H9 (cell line): ENCODE data around the gene DUOXA2. TPM values are rescaled to one million over a fixed set of nuclear protein-coding genes. Genes with fewer than 3 reads are reported as not detected.
A peak's percentile ranks its signal among the peaks of the same experiment; 100 is the strongest.

Source experiments
- DNase-seq: peaks from one replicate; pipeline ENCODE4 v3.0.0-alpha.2; 2017
- H2AFZ ChIP-seq: one replicate; pipeline ENCODE4 v1.6.1; 2013; ENCODE audit warnings: mild to moderate bottlenecking, low read length, control low read depth, moderate library complexity
- H2AK5ac ChIP-seq: 2 replicates; pipeline ENCODE4 v1.6.1; 2013; ENCODE audit warnings: low read length, control low read depth, mixed read lengths; ENCODE audit not compliant: insufficient read length
- H2BK120ac ChIP-seq: one replicate; pipeline ENCODE4 v1.6.1; 2013; ENCODE audit warnings: low read depth, mild to moderate bottlenecking, low read length, control low read depth, inconsistent platforms; ENCODE audit not compliant: poor library complexity, severe bottlenecking
- H2BK12ac ChIP-seq: 2 replicates; pipeline ENCODE4 v1.6.1; 2013; ENCODE audit warnings: low read length, control low read depth, mixed read lengths, low read depth; ENCODE audit not compliant: insufficient read length
- H2BK15ac ChIP-seq: 2 replicates; pipeline ENCODE4 v1.6.1; 2013; ENCODE audit warnings: low read depth, low read length, control low read depth
- H2BK20ac ChIP-seq: one replicate; pipeline ENCODE4 v1.6.1; 2013; ENCODE audit warnings: low read depth, mild to moderate bottlenecking, low read length, control low read depth, inconsistent platforms; ENCODE audit not compliant: poor library complexity, severe bottlenecking
- H2BK5ac ChIP-seq: 2 replicates; pipeline ENCODE4 v1.6.1; 2013; ENCODE audit warnings: low read length, control low read depth, mixed read lengths; ENCODE audit not compliant: insufficient read length
- H3K14ac ChIP-seq: 2 replicates; pipeline ENCODE4 v1.6.1; 2013; ENCODE audit warnings: low read length, control low read depth; ENCODE audit not compliant: insufficient read depth
- H3K18ac ChIP-seq: 2 replicates; pipeline ENCODE4 v1.6.1; 2013; ENCODE audit warnings: low read depth, mild to moderate bottlenecking, mixed read lengths, low read length, control low read depth; ENCODE audit not compliant: insufficient read length
- H3K23ac ChIP-seq: 2 replicates; pipeline ENCODE4 v1.6.1; 2013; ENCODE audit warnings: low read length, control low read depth, mixed read lengths, low read depth; ENCODE audit not compliant: insufficient read length
- H3K23me2 ChIP-seq: 2 replicates; pipeline ENCODE4 v1.6.1; 2013; ENCODE audit warnings: low read depth, mild to moderate bottlenecking, mixed read lengths, low read length, control low read depth; ENCODE audit not compliant: insufficient read length, poor library complexity, severe bottlenecking
- H3K27ac ChIP-seq: 2 replicates; pipeline ENCODE4 v1.5.1; 2013; ENCODE audit warnings: low read length, control low read depth, mixed read lengths, low read depth; ENCODE audit not compliant: insufficient read length
- H3K27me3 ChIP-seq: 2 replicates; pipeline ENCODE4 v1.6.1; 2013; ENCODE audit warnings: low read length, control low read depth, inconsistent platforms; ENCODE audit not compliant: insufficient read depth
- H3K4ac ChIP-seq: 2 replicates; pipeline ENCODE4 v1.6.1; 2013; ENCODE audit warnings: low read depth, mild to moderate bottlenecking, control low read depth, inconsistent platforms, low read length, moderate library complexity
- H3K4me1 ChIP-seq: 2 replicates; pipeline ENCODE4 v1.6.1; 2013; ENCODE audit warnings: low read length, control low read depth, inconsistent platforms; ENCODE audit not compliant: insufficient read depth
- H3K4me2 ChIP-seq: 2 replicates; pipeline ENCODE4 v1.6.1; 2013; ENCODE audit warnings: low read length, control low read depth, mixed read lengths; ENCODE audit not compliant: insufficient read length, insufficient read depth
- H3K56ac ChIP-seq: 2 replicates; pipeline ENCODE4 v1.6.1; 2013; ENCODE audit warnings: low read depth, mild to moderate bottlenecking, mixed read lengths, low read length, control low read depth; ENCODE audit not compliant: insufficient read length
- H3K79me1 ChIP-seq: 2 replicates; pipeline ENCODE4 v1.6.1; 2013; ENCODE audit warnings: low read depth, mild to moderate bottlenecking, moderate library complexity, low read length, control low read depth, inconsistent platforms; ENCODE audit not compliant: insufficient read depth, poor library complexity, severe bottlenecking
- H3K79me2 ChIP-seq: 2 replicates; pipeline ENCODE4 v1.6.1; 2013; ENCODE audit warnings: low read length, control low read depth, inconsistent platforms; ENCODE audit not compliant: insufficient read depth
- H3K9ac ChIP-seq: 2 replicates; pipeline ENCODE4 v1.6.1; 2013; ENCODE audit warnings: low read length, control low read depth, mixed read lengths; ENCODE audit not compliant: insufficient read length; ENCODE audit errors: extremely low read depth
- H3K9me3 ChIP-seq: one replicate; pipeline ENCODE4 v1.6.1; 2013; ENCODE audit warnings: low read depth, low read length, inconsistent platforms; ENCODE audit not compliant: control insufficient read depth
- H3T11ph ChIP-seq: one replicate; pipeline ENCODE4 v1.6.1; 2013; ENCODE audit warnings: mild to moderate bottlenecking, low read length, control low read depth, inconsistent platforms
- H4K20me1 ChIP-seq: one replicate; pipeline ENCODE4 v1.6.1; 2013; ENCODE audit not compliant: control insufficient read depth, insufficient read length, insufficient read depth
- H4K5ac ChIP-seq: 2 replicates; pipeline ENCODE4 v1.6.1; 2013; ENCODE audit warnings: low read depth, mild to moderate bottlenecking, mixed read lengths, low read length, control low read depth; ENCODE audit not compliant: insufficient read length
- H4K8ac ChIP-seq: replicated peaks from 2 replicates; pipeline ENCODE4 v1.6.1; 2013; ENCODE audit warnings: low read length, control low read depth, mixed read lengths, low read depth; ENCODE audit not compliant: insufficient read length
- H4K91ac ChIP-seq: 2 replicates; pipeline ENCODE4 v1.6.1; 2013; ENCODE audit warnings: low read depth, mild to moderate bottlenecking, moderate library complexity, mixed read lengths, low read length, control low read depth; ENCODE audit not compliant: insufficient read length
- H3K27ac Mint-ChIP-seq, 3 experiments: 2 replicates in 2 of 3; 3 replicates in 1 of 3; pipeline ENCODE4 v1.8.0; 2020 to 2021; ENCODE audit warnings: mixed read lengths in 3 of 3, mild to moderate bottlenecking in 1 of 3, moderate library complexity in 1 of 3
- H3K27me3 Mint-ChIP-seq: 2 replicates; pipeline ENCODE4 v1.8.0; 2021; ENCODE audit warnings: low read depth, mild to moderate bottlenecking, moderate library complexity, mixed read lengths
- H3K36me3 Mint-ChIP-seq, 3 experiments: 2 replicates in 2 of 3; 3 replicates in 1 of 3; pipeline ENCODE4 v1.8.0; 2020 to 2021; ENCODE audit warnings: low read depth in 3 of 3, mixed read lengths in 3 of 3; ENCODE audit not compliant: insufficient read depth in 1 of 3
- H3K4me1 Mint-ChIP-seq, 2 experiments: 2 replicates each; pipeline ENCODE4 v1.8.0; 2020; ENCODE audit warnings: mixed read lengths in 2 of 2
- H3K4me3 Mint-ChIP-seq, 2 experiments: 2 replicates in 1 of 2; 3 replicates in 1 of 2; pipeline ENCODE4 v1.8.0; 2020 to 2021; ENCODE audit warnings: mild to moderate bottlenecking in 2 of 2, mixed read lengths in 2 of 2, moderate library complexity in 1 of 2
- H3K9me3 Mint-ChIP-seq, 2 experiments: 2 replicates in 1 of 2; 3 replicates in 1 of 2; pipeline ENCODE4 v1.8.0; 2020; ENCODE audit warnings: mild to moderate bottlenecking in 2 of 2, mixed read lengths in 2 of 2, moderate library complexity in 1 of 2
- WGBS: extraction: QIAGEN DNeasy Blood & Tissue Kit; methylation state at CpG from one replicate; pipeline ENCODE4 v1.1.7; 2013; ENCODE audit warnings: missing lambda C conversion rate, low lambda C conversion rate, mixed read lengths; ENCODE audit not compliant: insufficient read length; ENCODE audit errors: extremely low coverage; 5-methylcytosine and 5-hydroxymethylcytosine counted together
- total RNA-seq: library from RNA; stranded (reverse); gene quantifications from 2 replicates; pipeline ENCODE4 v1.2.1, GENCODE V29; 2021
- TF ChIP-seq, protein P1 (sequence below): fragments of 200-600 bp; sonication (generic); conservative IDR thresholded peaks from 3 replicates; pipeline ENCODE4 v1.8.0; 2021; ENCODE audit warnings: antibody characterized with exemption, mild to moderate bottlenecking

Gene DUOXA2
- total RNA-seq, 1 experiment from 2014 or later = not detected

- Histone ChIP-seq H3K14ac (no peak overlapping the region), H2BK15ac (no peak overlapping the region), H3K23ac (no peak overlapping the region), H4K91ac (no peak overlapping the region), H3K27ac (no peak overlapping the region), H3K9me3 (no peaks in the 10 kb centered on the region), H3K4me1 (no peaks in the 10 kb centered on the region), H3K4me2 (no peak overlapping the region), H3K18ac (no peak overlapping the region), H4K20me1 (no peaks in the 10 kb centered on the region), H2BK20ac (no peak overlapping the region), H3K4ac (no peak overlapping the region), H2BK120ac (no peak overlapping the region), H4K8ac (no peak overlapping the region), H2BK12ac (no peak overlapping the region), H2AFZ (no peak overlapping the region), H3K79me2 (no peaks in the 10 kb centered on the region), H3K56ac (no peak overlapping the region), H2AK5ac (no peak overlapping the region), H3K27me3 (no peaks in the 10 kb centered on the region), H2BK5ac (no peak overlapping the region), H3K79me1 (no peaks in the 10 kb centered on the region), H3K23me2 (no peaks in the 10 kb centered on the region), H3T11ph (no peak overlapping the region), H4K5ac (no peak overlapping the region), H3K9ac (no peak overlapping the region)
- TF ChIP-seq, protein P1, sequence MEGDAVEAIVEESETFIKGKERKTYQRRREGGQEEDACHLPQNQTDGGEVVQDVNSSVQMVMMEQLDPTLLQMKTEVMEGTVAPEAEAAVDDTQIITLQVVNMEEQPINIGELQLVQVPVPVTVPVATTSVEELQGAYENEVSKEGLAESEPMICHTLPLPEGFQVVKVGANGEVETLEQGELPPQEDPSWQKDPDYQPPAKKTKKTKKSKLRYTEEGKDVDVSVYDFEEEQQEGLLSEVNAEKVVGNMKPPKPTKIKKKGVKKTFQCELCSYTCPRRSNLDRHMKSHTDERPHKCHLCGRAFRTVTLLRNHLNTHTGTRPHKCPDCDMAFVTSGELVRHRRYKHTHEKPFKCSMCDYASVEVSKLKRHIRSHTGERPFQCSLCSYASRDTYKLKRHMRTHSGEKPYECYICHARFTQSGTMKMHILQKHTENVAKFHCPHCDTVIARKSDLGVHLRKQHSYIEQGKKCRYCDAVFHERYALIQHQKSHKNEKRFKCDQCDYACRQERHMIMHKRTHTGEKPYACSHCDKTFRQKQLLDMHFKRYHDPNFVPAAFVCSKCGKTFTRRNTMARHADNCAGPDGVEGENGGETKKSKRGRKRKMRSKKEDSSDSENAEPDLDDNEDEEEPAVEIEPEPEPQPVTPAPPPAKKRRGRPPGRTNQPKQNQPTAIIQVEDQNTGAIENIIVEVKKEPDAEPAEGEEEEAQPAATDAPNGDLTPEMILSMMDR = no peak
- Mint-ChIP-seq H3K27me3 (peaks cover 25% of the 10 kb centered on the region), H3K27ac (peak overlapping the region in 1 of 3 experiments; percentile 80; a peak in 1 of 7 replicates), H3K4me3 (no peak overlapping the region), H3K4me1 (no peaks in the 10 kb centered on the region), H3K36me3 (no peaks in the 10 kb centered on the region), H3K9me3 (no peaks in the 10 kb centered on the region; a peak in 1 of 5 replicates)
- WGBS = no CpG with 5 or more reads among the region's 7 CpGs
- no peak for DNase-seq
Observed at GRCh38 chr15:45091161-45091560, 23.0 kb upstream of the DUOXA2 start.
